Gastroesophageal sphincter (tissue), 3 donors: ENCODE data around the gene C19orf53.

ENCODE experiments used
- CTCF ChIP-seq, 4 experiments: fragments of 200-600 bp in 2 of 4; fragments of 450-650 bp in 2 of 4; sonication (generic) in 1 of 4; IDR thresholded peaks; one replicate each; pipeline ENCODE4 v1.5.1; 2017 to 2019; ENCODE audit warnings: antibody characterized with exemption in 4 of 4, mild to moderate bottlenecking in 2 of 4, moderate library complexity in 2 of 4
- POLR2A ChIP-seq, 2 donors: fragments of 450-650 bp; IDR thresholded peaks; one replicate each; pipeline ENCODE4 v1.6.1; 2017; ENCODE audit warnings: antibody characterized with exemption in 2 of 2, mild to moderate bottlenecking in 2 of 2, moderate library complexity in 1 of 2

GRCh38 chr19:13731147-13731964 is 42.9 kb upstream of the C19orf53 start:
- no peak for TF ChIP-seq CTCF (IDR thresholded peaks at IDR 0.05)
- peak; percentile 37 to 49 for TF ChIP-seq POLR2A (IDR thresholded peaks at IDR 0.05)
